A549 (cell line): ENCODE measurements around the gene TMEM273. TPM values are rescaled to one million over a fixed set of nuclear protein-coding genes. Genes with fewer than 3 reads are reported as not detected.

Experiments used
- ATAC-seq, 2 experiments: fragments of 200-7000 bp in 1 of 2; fragments of >200 bp in 1 of 2; cut with Nextera tagmentation in 1 of 2; cut with Tn5 transposase in 1 of 2; 3 replicates each; pipeline versions ENCODE4 v1.8.0 to v1.9.1; 2018 to 2020; ENCODE audit warnings: mild to moderate bottlenecking in 1 of 2, moderate library complexity in 1 of 2
- CTCF ChIA-PET: fragments of 300-600 bp; sonication (Branson Sonifier 250); formaldehyde crosslinking; extraction: SDS; loops from one replicate; lab custom pipeline; 2021; ENCODE audit warnings: antibody characterized with exemption, inconsistent platforms; lab: Yijun Ruan, JAX
- POLR2A ChIA-PET: fragments of 350-600 bp; formaldehyde crosslinking; extraction: SDS; loops from one replicate; lab custom pipeline; 2021; ENCODE audit warnings: antibody characterized with exemption, inconsistent platforms; lab: Yijun Ruan, JAX
- DNase-seq, 2 experiments: peaks; one replicate each; pipeline versions ENCODE4 v3.0.0 to v3.0.0-alpha.2; 2011 to 2016; ENCODE audit warnings: low read depth in 1 of 2, low spot score in 1 of 2
- FAIRE-seq: peaks from 2 replicates; lab custom pipeline; 2011; peaks lifted over from hg19 to GRCh38; lab: Jason Lieb, UNC
- H3K27ac ChIP-seq, 2 experiments: fragments of >200 bp; sonication (Bioruptor Twin); formaldehyde crosslinking; 3 replicates each; pipeline ENCODE4 v1.5.1; 2016 to 2017
- H3K4me1 ChIP-seq: fragments of >200 bp; sonication (Bioruptor Twin); formaldehyde crosslinking; 3 replicates; pipeline ENCODE4 v1.6.1; 2016
- H3K4me2 ChIP-seq: fragments of >200 bp; sonication (Bioruptor Twin); formaldehyde crosslinking; 3 replicates; pipeline ENCODE4 v1.6.1; 2016
- H3K4me3 ChIP-seq: fragments of >200 bp; sonication (Bioruptor Twin); formaldehyde crosslinking; 3 replicates; pipeline ENCODE4 v1.5.1; 2016
- H3K9me3 ChIP-seq: fragments of >200 bp; sonication (Bioruptor Twin); formaldehyde crosslinking; 3 replicates; pipeline ENCODE4 v1.6.1; 2016
- ATOH8 ChIP-seq: fragments of 250-450 bp; sonication (Bioruptor Pico); IDR thresholded peaks from 2 replicates; pipeline ENCODE4 v1.5.0; 2020; ENCODE audit warnings: low read depth, mild to moderate bottlenecking, moderate library complexity
- BCL3 ChIP-seq: fragments of >200 bp; sonication (Bioruptor Twin); formaldehyde crosslinking; IDR thresholded peaks from 3 replicates; pipeline ENCODE4 v1.6.1; 2016
- BHLHE40 ChIP-seq: IDR thresholded peaks from 2 replicates; pipeline ENCODE4 v1.6.1; 2012; ENCODE audit warnings: low read depth, low read length, inconsistent platforms
- CBX8 ChIP-seq: fragments of 200-600 bp; sonication (generic); IDR thresholded peaks from 2 replicates; pipeline ENCODE4 v1.6.1; 2016
- CHD4 ChIP-seq: fragments of 200-600 bp; sonication (generic); IDR thresholded peaks from 2 replicates; pipeline ENCODE4 v1.6.1; 2016; ENCODE audit warnings: antibody characterized with exemption, mild to moderate bottlenecking, borderline replicate concordance
- EHMT2 ChIP-seq: fragments of 200-600 bp; sonication (generic); IDR thresholded peaks from 2 replicates; pipeline ENCODE4 v1.6.1; 2016; ENCODE audit warnings: antibody characterized with exemption, low read depth, mild to moderate bottlenecking, moderate library complexity
- ELK1 ChIP-seq: fragments of 150-350 bp; IDR thresholded peaks from 2 replicates; pipeline ENCODE4 v1.6.1; 2014; ENCODE audit warnings: low read depth, mild to moderate bottlenecking, low read length
- EP300 ChIP-seq, 2 experiments: fragments of >200 bp; sonication (Bioruptor Twin); formaldehyde crosslinking; IDR thresholded peaks; 2 replicates in 1 of 2; 3 replicates in 1 of 2; pipeline ENCODE4 v1.6.1; 2016 to 2017
- FOSL2 ChIP-seq, 2 experiments: fragments of 450-650 bp in 1 of 2; fragments of >200 bp in 1 of 2; sonication (Bioruptor Twin) in 1 of 2; formaldehyde crosslinking; IDR thresholded peaks; 2 replicates each; pipeline versions ENCODE4 v1.5.0 to v1.6.1; 2016 to 2020; ENCODE audit warnings: mild to moderate bottlenecking in 1 of 2, moderate library complexity in 1 of 2
- HMGXB4 ChIP-seq: fragments of 250-450 bp; sonication (Bioruptor Pico); IDR thresholded peaks from 2 replicates; pipeline ENCODE4 v1.5.0; 2021; ENCODE audit warnings: mild to moderate bottlenecking, moderate library complexity, borderline replicate concordance
- HOXB13 ChIP-seq: fragments of 250-450 bp; sonication (Bioruptor Pico); IDR thresholded peaks from 2 replicates; pipeline ENCODE4 v1.5.0; 2020; ENCODE audit warnings: low read depth, mild to moderate bottlenecking, moderate library complexity
- JUN ChIP-seq, 2 experiments: fragments of >200 bp; sonication (Bioruptor Twin); formaldehyde crosslinking; IDR thresholded peaks; 2 replicates in 1 of 2; 3 replicates in 1 of 2; pipeline ENCODE4 v1.6.1; 2016 to 2017
- KDM1A ChIP-seq: fragments of 200-600 bp; sonication (generic); IDR thresholded peaks from 2 replicates; pipeline ENCODE4 v1.6.1; 2016; ENCODE audit warnings: low read depth, mild to moderate bottlenecking
- MAX ChIP-seq: IDR thresholded peaks from 2 replicates; pipeline ENCODE4 v1.6.1; 2012
- NPAS2 ChIP-seq: fragments of 250-450 bp; sonication (Bioruptor Pico); IDR thresholded peaks from 2 replicates; pipeline ENCODE4 v1.8.0; 2022; ENCODE audit warnings: mild to moderate bottlenecking, moderate library complexity, borderline replicate concordance
- PHF8 ChIP-seq: fragments of 200-600 bp; sonication (generic); IDR thresholded peaks from 2 replicates; pipeline ENCODE4 v1.6.1; 2016; ENCODE audit warnings: low read depth, mild to moderate bottlenecking, antibody characterized with exemption, moderate library complexity, borderline replicate concordance
- REST ChIP-seq: fragments of 200-600 bp; sonication (generic); IDR thresholded peaks from 2 replicates; pipeline ENCODE4 v1.6.1; 2016; ENCODE audit warnings: antibody characterized with exemption, mild to moderate bottlenecking, moderate library complexity
- RFX5 ChIP-seq: fragments of 450-650 bp; IDR thresholded peaks from 2 replicates; pipeline ENCODE4 v1.7.1; 2014; ENCODE audit warnings: antibody characterized with exemption, mild to moderate bottlenecking, moderate library complexity
- SMC3 ChIP-seq: fragments of >200 bp; sonication (Bioruptor Twin); formaldehyde crosslinking; IDR thresholded peaks from 3 replicates; pipeline ENCODE4 v1.6.1; 2018; ENCODE audit warnings: inconsistent platforms
- ZFP36 ChIP-seq: fragments of 450-650 bp; IDR thresholded peaks from 2 replicates; pipeline ENCODE4 v1.6.1; 2014; ENCODE audit warnings: borderline replicate concordance; ENCODE audit not compliant: partially characterized antibody
- ZNF302 ChIP-seq: fragments of 250-450 bp; sonication (Bioruptor Pico); IDR thresholded peaks from 2 replicates; pipeline ENCODE4 v1.9.0; 2021; ENCODE audit warnings: inconsistent platforms, mild to moderate bottlenecking, moderate library complexity
- WGBS: methylation state at CpG from one replicate; pipeline ENCODE4 v1.1.6; 2017; ENCODE audit errors: missing lambda C conversion rate; 5-methylcytosine and 5-hydroxymethylcytosine counted together
- polyA plus RNA-seq, 4 experiments: library from polyadenylated mRNA; depleted of rRNA in 3 of 4; stranded (reverse); fragments of >200 nt; fragmentation: RNase III in 1 of 4; extraction: RNeasy Plus Mini Kit Qiagen cat#74134 plus additional on column Dnase treatment in 1 of 4; gene quantifications; 2 replicates in 3 of 4; 3 replicates in 1 of 4; pipeline ENCODE4 v1.2.3, GENCODE V29; 2011 to 2017

TMEM273 gene
- polyA plus RNA-seq, 2 of the 4 experiments (the other 2 are of a cell fraction), result not detected

GRCh38 chr10:49202266-49202665 is 14.1 kb upstream of the TMEM273 start:
- H3K27ac ChIP-seq, result no peak overlapping the region
- ATAC-seq, result no peak
- no peaks in the 10 kb centered on the region for H3K9me3 ChIP-seq
- POLR2A ChIA-PET, result no interaction called here
- H3K4me2 ChIP-seq, result no peak overlapping the region
- 0% methylated on average over 1 of the region's 1 CpG for WGBS
- no peak for FAIRE-seq
- H3K4me1 ChIP-seq, result no peaks in the 10 kb centered on the region
- no peak for DNase-seq
- TF ChIP-seq ZFP36 (no peak), NPAS2 (no peak), CBX8 (no peak), FOSL2 (IDR thresholded peaks at IDR 0.05) (no peak), FOSL2 (CRISPR knock-in tag; IDR thresholded peaks at IDR 0.05) (no peak), BCL3 (no peak), EHMT2 (no peak), REST (no peak), JUN (IDR thresholded peaks at IDR 0.05) (no peak), KDM1A (no peak), ZNF302 (CRISPR knock-in tag) (no peak), MAX (no peak), ATOH8 (CRISPR knock-in tag) (no peak)
- TF ChIP-seq, all 56 proteins: peak for 0
- H3K4me3 ChIP-seq, result no peak overlapping the region
- CTCF ChIA-PET, result no interaction called here

GRCh38 chr10:49200854-49201253 is 12.7 kb upstream of the TMEM273 start:
- CTCF ChIA-PET, result no interaction called here
- FAIRE-seq, result no peak

More at GRCh38 chr10:49200854-49201253, 12.7 kb upstream of the TMEM273 start:
- POLR2A ChIA-PET, result no interaction called here
- Histone ChIP-seq H3K4me3 (no peak overlapping the region), H3K27ac (no peak overlapping the region), H3K4me1 (no peaks in the 10 kb centered on the region), H3K9me3 (no peaks in the 10 kb centered on the region), H3K4me2 (no peak overlapping the region)
- no peak for DNase-seq
- no peak for ATAC-seq
- WGBS, result 9% methylated on average over 2 of the region's 2 CpGs
- no peak for TF ChIP-seq SMC3
- TF ChIP-seq EP300 (IDR thresholded peaks at IDR 0.05), result no peak
- no peak for TF ChIP-seq HOXB13 (CRISPR knock-in tag)
- TF ChIP-seq JUN (IDR thresholded peaks at IDR 0.05), result no peak
- no peak for TF ChIP-seq PHF8
- TF ChIP-seq BHLHE40, result no peak
- TF ChIP-seq RFX5, result no peak
- TF ChIP-seq HMGXB4 (CRISPR knock-in tag), result no peak
- TF ChIP-seq CHD4, result no peak
- no peak for TF ChIP-seq ELK1
- TF ChIP-seq, all 56 proteins: peak for 0
